Keratinocyte (primary cell): ENCODE data around the gene SEC14L3. TPM values are rescaled to one million over a fixed set of nuclear protein-coding genes. Genes with fewer than 3 reads are reported as not detected.

Experiments used
- DNase-seq: peaks from one replicate; pipeline ENCODE4 v3.0.0-alpha.2; 2011; ENCODE audit warnings: low read depth, missing footprints, low spot score
- FAIRE-seq: peaks from 2 replicates; lab custom pipeline; 2011; peaks lifted over from hg19 to GRCh38; lab: Jason Lieb, UNC
- H2AFZ ChIP-seq: 2 replicates; pipeline ENCODE4 v1.6.0; 2012; ENCODE audit warnings: low read length, control low read depth, inconsistent platforms; ENCODE audit not compliant: control insufficient read depth
- H3K27ac ChIP-seq: 2 replicates; pipeline ENCODE4 v1.5.1; 2011; ENCODE audit warnings: low read length; ENCODE audit not compliant: control insufficient read depth, insufficient read depth
- H3K27me3 ChIP-seq: 3 replicates; pipeline ENCODE4 v1.6.0; 2011; ENCODE audit warnings: low read length; ENCODE audit not compliant: control insufficient read depth, insufficient read depth; ENCODE audit errors: extremely low read depth
- H3K36me3 ChIP-seq, 2 experiments: 2 replicates in 1 of 2; 3 replicates in 1 of 2; pipeline ENCODE4 v1.5.1; 2011; ENCODE audit warnings: low read length in 2 of 2, mild to moderate bottlenecking in 1 of 2; ENCODE audit not compliant: control insufficient read depth in 2 of 2, insufficient read depth in 2 of 2; ENCODE audit errors: extremely low read depth in 1 of 2
- H3K4me1 ChIP-seq: 3 replicates; pipeline ENCODE4 v1.5.1; 2011; ENCODE audit warnings: low read length; ENCODE audit not compliant: control insufficient read depth, insufficient read depth; ENCODE audit errors: extremely low read depth
- H3K4me2 ChIP-seq: 3 replicates; pipeline ENCODE4 v1.6.0; 2011; ENCODE audit warnings: low read depth, low read length; ENCODE audit not compliant: control insufficient read depth, insufficient read depth; ENCODE audit errors: extremely low read depth
- H3K4me3 ChIP-seq, 3 experiments: fragments of 200-600 bp in 1 of 3; sonication (generic) in 1 of 3; 2 replicates in 2 of 3; 3 replicates in 1 of 3; pipeline ENCODE4 v1.5.1; 2011 to 2016; ENCODE audit warnings: low read length in 3 of 3, mild to moderate bottlenecking in 3 of 3, control low read depth in 2 of 3, inconsistent platforms in 1 of 3, low read depth in 1 of 3, mixed read lengths in 1 of 3, mixed run types in 1 of 3, moderate library complexity in 1 of 3; ENCODE audit not compliant: control insufficient read depth in 2 of 3, insufficient read depth in 2 of 3; ENCODE audit errors: extremely low read depth in 1 of 3
- H3K79me2 ChIP-seq: 2 replicates; pipeline ENCODE4 v1.6.0; 2012; ENCODE audit warnings: low read length; ENCODE audit not compliant: control insufficient read depth, insufficient read depth
- H3K9ac ChIP-seq: 3 replicates; pipeline ENCODE4 v1.6.0; 2011; ENCODE audit warnings: low read length; ENCODE audit not compliant: control insufficient read depth, insufficient read depth; ENCODE audit errors: extremely low read depth
- H3K9me1 ChIP-seq: 3 replicates; pipeline ENCODE4 v1.6.0; 2011; ENCODE audit warnings: low read length; ENCODE audit not compliant: control insufficient read depth, insufficient read depth; ENCODE audit errors: extremely low read depth
- H3K9me3 ChIP-seq: 2 replicates; pipeline ENCODE4 v1.5.1; 2012; ENCODE audit warnings: low read depth, low read length; ENCODE audit not compliant: control insufficient read depth
- H4K20me1 ChIP-seq: 3 replicates; pipeline ENCODE4 v1.6.0; 2011; ENCODE audit warnings: low read length; ENCODE audit not compliant: control insufficient read depth, insufficient read depth; ENCODE audit errors: extremely low read depth
- EZH2 ChIP-seq: IDR thresholded peaks from one replicate; pipeline ENCODE4 v1.6.1; 2012; ENCODE audit warnings: inconsistent platforms, mild to moderate bottlenecking, low read length, moderate library complexity
- dilution Hi-C: fragments of 300-500 bp; cut with MboI; formaldehyde crosslinking; loops from one replicate; pipeline ENCODE4 v1.7.0; 2020; ENCODE audit warnings: low sequenced_read_pairs; ENCODE audit not compliant: extremely low pct_ligation_motif_present
- polyA minus RNA-seq, 3 experiments: library from RNA; depleted of rRNA, polyadenylated mRNA; stranded (reverse); fragments of >200 nt; gene quantifications; 1 replicate in 1 of 3; 2 replicates in 1 of 3; 3 replicates in 1 of 3; pipeline ENCODE4 v1.2.3, GENCODE V29; 2011
- polyA plus RNA-seq, 5 experiments: library from polyadenylated mRNA; depleted of rRNA in 3 of 5; stranded (reverse) in 3 of 5; stranded (forward) in 1 of 5; unstranded in 1 of 5; fragments of >200 nt; gene quantifications; 1 replicate in 1 of 5; 2 replicates in 3 of 5; 3 replicates in 1 of 5; pipeline versions ENCODE4 v1.2.1 to v1.2.3, GENCODE V29; 2011 to 2012; ENCODE audit warnings: missing spikeins in 2 of 5, low read depth in 1 of 5, low replicate concordance in 1 of 5
- TF ChIP-seq, protein P1 (sequence below), 3 experiments: IDR thresholded peaks in 1 of 3; conservative IDR thresholded peaks in 1 of 3; optimal IDR thresholded peaks in 1 of 3; 2 replicates in 2 of 3; 3 replicates in 1 of 3; pipeline versions ENCODE3 to v1.5.1; 2011; ENCODE audit warnings: low read length in 3 of 3, mild to moderate bottlenecking in 3 of 3, moderate library complexity in 2 of 3, control low read depth in 1 of 3, inconsistent platforms in 1 of 3; ENCODE audit not compliant: insufficient read depth in 2 of 3; ENCODE audit errors: extremely low read depth in 1 of 3

SEC14L3 gene
- polyA plus RNA-seq = not detected in 3 replicates
- polyA plus RNA-seq (2011; ENCODE audit: low read depth) = not detected
- polyA plus RNA-seq (2011; cell fraction: cytosol; rRNA removed) = not detected in 2 replicates
- polyA plus RNA-seq (2011; cell fraction: nucleus; rRNA removed) = not detected in 2 replicates
- not detected in 2 replicates for polyA plus RNA-seq (2012; ENCODE audit: low replicate concordance)
- polyA minus RNA-seq = not detected in 3 replicates
- not detected for polyA minus RNA-seq (2011; cell fraction: cytosol; rRNA and poly(A)+ RNA removed)
- not detected in 2 replicates for polyA minus RNA-seq (2011; cell fraction: nucleus; rRNA and poly(A)+ RNA removed)

DNA sequence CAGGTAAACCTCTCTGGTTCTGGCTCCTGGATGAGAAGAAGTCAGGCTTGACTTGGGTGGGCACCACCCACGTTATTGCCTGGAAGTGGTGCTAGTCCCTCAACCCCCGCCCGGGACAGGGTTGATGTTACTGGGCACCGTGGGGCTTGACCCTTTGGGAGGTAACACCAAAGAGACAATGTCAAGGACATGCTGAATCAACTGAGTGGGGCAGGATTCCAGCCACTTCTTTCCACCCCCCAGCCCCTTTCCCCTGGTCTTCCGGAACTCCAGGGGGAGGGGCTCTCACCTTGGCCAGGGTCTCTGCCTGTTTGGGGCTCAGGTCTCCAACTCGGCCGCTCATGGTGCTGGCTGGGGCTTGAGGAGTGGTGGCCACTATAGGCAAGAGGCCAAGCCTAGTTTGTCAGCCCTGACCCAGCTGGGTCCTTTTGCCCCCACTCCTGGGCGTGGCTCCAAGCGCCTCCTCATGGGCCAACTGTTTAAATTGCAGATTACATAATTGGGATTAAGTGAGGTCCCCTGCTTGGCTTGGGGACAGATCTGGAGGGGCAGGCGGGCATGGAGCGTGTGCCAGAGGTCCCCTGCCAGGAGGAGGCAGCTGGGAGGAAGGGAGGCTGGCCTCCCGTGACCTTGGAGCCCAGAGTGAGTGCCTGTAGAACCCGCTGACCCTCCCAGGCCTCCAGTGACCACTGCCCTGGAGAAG lies at the start of gene SEC14L3:
Gene SEC14L3, minus strand, starts transcription at position 402 of the 703 bp plus-strand sequence. Its CDS starts 59 bp downstream, at position 343.
- FAIRE-seq (no peak), DNase-seq (no peak)
- Histone ChIP-seq H3K79me2 (no peaks in the 10 kb centered on the region), H3K4me2 (peak within 1 kb of the TSS; percentile 39), H3K9me1 (no peaks in the 10 kb centered on the region), H3K9ac (no peak within 1 kb of the TSS), H4K20me1 (no peaks in the 10 kb centered on the region), H3K27me3 (peaks cover 10% of the 10 kb centered on the region), H3K27ac (no peak within 1 kb of the TSS), H3K4me3 (no peak within 1 kb of the TSS), H2AFZ (no peak within 1 kb of the TSS), H3K9me3 (no peaks in the 10 kb centered on the region), H3K4me1 (peaks cover 7% of the 10 kb centered on the region), H3K36me3 (no peaks in the 10 kb centered on the region)
- dilution Hi-C loops = no loop called here
- TF ChIP-seq, protein P1, sequence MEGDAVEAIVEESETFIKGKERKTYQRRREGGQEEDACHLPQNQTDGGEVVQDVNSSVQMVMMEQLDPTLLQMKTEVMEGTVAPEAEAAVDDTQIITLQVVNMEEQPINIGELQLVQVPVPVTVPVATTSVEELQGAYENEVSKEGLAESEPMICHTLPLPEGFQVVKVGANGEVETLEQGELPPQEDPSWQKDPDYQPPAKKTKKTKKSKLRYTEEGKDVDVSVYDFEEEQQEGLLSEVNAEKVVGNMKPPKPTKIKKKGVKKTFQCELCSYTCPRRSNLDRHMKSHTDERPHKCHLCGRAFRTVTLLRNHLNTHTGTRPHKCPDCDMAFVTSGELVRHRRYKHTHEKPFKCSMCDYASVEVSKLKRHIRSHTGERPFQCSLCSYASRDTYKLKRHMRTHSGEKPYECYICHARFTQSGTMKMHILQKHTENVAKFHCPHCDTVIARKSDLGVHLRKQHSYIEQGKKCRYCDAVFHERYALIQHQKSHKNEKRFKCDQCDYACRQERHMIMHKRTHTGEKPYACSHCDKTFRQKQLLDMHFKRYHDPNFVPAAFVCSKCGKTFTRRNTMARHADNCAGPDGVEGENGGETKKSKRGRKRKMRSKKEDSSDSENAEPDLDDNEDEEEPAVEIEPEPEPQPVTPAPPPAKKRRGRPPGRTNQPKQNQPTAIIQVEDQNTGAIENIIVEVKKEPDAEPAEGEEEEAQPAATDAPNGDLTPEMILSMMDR (optimal IDR thresholded peaks at IDR 0.05 in 1 of 3, IDR thresholded peaks at IDR 0.05 in 1 of 3, conservative IDR thresholded peaks at IDR 0.05 in 1 of 3; ENCODE audit: extremely low read depth in 1 of 3, insufficient read depth in 2 of 3, low read length in 3 of 3) = no peak
- no peak for TF ChIP-seq EZH2

- Histone ChIP-seq H3K4me1 (no peaks in the 10 kb centered on the region), H3K4me3 (no peak overlapping the region), H2AFZ (no peak overlapping the region), H3K9me3 (no peaks in the 10 kb centered on the region), H3K79me2 (no peaks in the 10 kb centered on the region), H3K4me2 (no peak overlapping the region), H3K36me3 (no peaks in the 10 kb centered on the region), H3K27me3 (peaks cover 5% of the 10 kb centered on the region), H3K9ac (no peak overlapping the region), H4K20me1 (no peaks in the 10 kb centered on the region), H3K27ac (no peak overlapping the region), H3K9me1 (no peaks in the 10 kb centered on the region)
- dilution Hi-C loops = no loop called here
- no peak for DNase-seq
- TF ChIP-seq EZH2 = no peak
- TF ChIP-seq, protein P1 (optimal IDR thresholded peaks at IDR 0.05 in 1 of 3, IDR thresholded peaks at IDR 0.05 in 1 of 3, conservative IDR thresholded peaks at IDR 0.05 in 1 of 3; ENCODE audit: extremely low read depth in 1 of 3, insufficient read depth in 2 of 3, low read length in 3 of 3) = no peak
- no peak for FAIRE-seq
These were observed 48.1 kb upstream of the SEC14L3 start for GRCh38 chr22:30519842-30520425.
